HG03571 (cell line): ENCODE results near the gene HRG.

Experiments used
- ATAC-seq: cut with Tn5 transposase; IDR thresholded peaks from one replicate; pipeline ENCODE4 v1.9.1; 2021; ENCODE audit not compliant: unreplicated experiment

Gene HRG

GRCh38 chr3:186638259-186638658 lies 27.6 kb upstream of the HRG start:
- no peak for ATAC-seq

- no peak for ATAC-seq
Measured at GRCh38 chr3:186639778-186640472, 25.9 kb upstream of the HRG start, which contains the start of gene FETUB. Gene FETUB (plus strand): TSS chr3:186640399. CDS start chr3:186640461, 62 bp downstream.

GRCh38 chr3:186640473-186640818 lies 25.4 kb upstream of the HRG start:
- ATAC-seq = no peak

- no peak for ATAC-seq
Measured at GRCh38 chr3:186640929-186641328, 24.9 kb upstream of the HRG start.

- ATAC-seq = no peak
Measured at GRCh38 chr3:186642014-186642413, 23.8 kb upstream of the HRG start.

GRCh38 chr3:186643493-186643892 lies 22.3 kb upstream of the HRG start:
- no peak for ATAC-seq

- no peak for ATAC-seq
Measured at GRCh38 chr3:186644683-186645082, 21.1 kb upstream of the HRG start.

GRCh38 chr3:186646106-186646505 lies 19.7 kb upstream of the HRG start:
- no peak for ATAC-seq

- no peak for ATAC-seq
Measured at GRCh38 chr3:186646841-186647240, 19.0 kb upstream of the HRG start.

- no peak for ATAC-seq
Measured at GRCh38 chr3:186648851-186649250, 17.0 kb upstream of the HRG start.

- no peak for ATAC-seq
Measured at GRCh38 chr3:186651678-186652215, 14.1 kb upstream of the HRG start.

GRCh38 chr3:186653080-186653707 lies 12.6 kb upstream of the HRG start:
- peak; percentile 93 for ATAC-seq

GRCh38 chr3:186653984-186654383 lies 11.8 kb upstream of the HRG start:
- ATAC-seq = no peak

GRCh38 chr3:186663361-186664118 lies 2.3 kb upstream of the HRG start:
- no peak for ATAC-seq

GRCh38 chr3:186664119-186664495 lies 1.7 kb upstream of the HRG start:
- ATAC-seq = no peak

- ATAC-seq = no peak
Measured at GRCh38 chr3:186664506-186664905, 1.3 kb upstream of the HRG start.

GRCh38 chr3:186668426-186668825 lies 2.6 kb downstream of the HRG start:
- ATAC-seq = no peak

GRCh38 chr3:186669378-186670084 lies 3.7 kb downstream of the HRG start:
- ATAC-seq = no peak

GRCh38 chr3:186670155-186670554 lies 4.3 kb downstream of the HRG start:
- ATAC-seq = no peak

GRCh38 chr3:186671051-186671450 lies 5.2 kb downstream of the HRG start:
- no peak for ATAC-seq

GRCh38 chr3:186678604-186679003 lies 12.8 kb downstream of the HRG start:
- no peak for ATAC-seq
